PC-9 (cell line): ENCODE results near the gene POU3F3. TPM values are rescaled to one million over a fixed set of nuclear protein-coding genes. Genes with fewer than 3 reads are reported as not detected.

Experiments
- BruUV-seq: library from RNA; stranded (reverse); fragments of 400-500 nt; replicated peaks from 2 replicates; lab custom pipeline; 2021; lab: Mats Ljungman, UMichigan
- CTCF ChIA-PET: fragments of 300-600 bp; sonication (Branson Sonifier 250); formaldehyde crosslinking; loops from one replicate; lab custom pipeline; 2022; ENCODE audit warnings: antibody characterized with exemption; lab: Charles Lee
- POLR2A ChIA-PET: fragments of 300-600 bp; sonication (Branson Sonifier 250); formaldehyde crosslinking; loops from one replicate; lab custom pipeline; 2022; ENCODE audit warnings: antibody characterized with exemption; ENCODE audit not compliant: unreplicated experiment; lab: Charles Lee
- DNase-seq, 2 experiments: peaks; one replicate each; pipeline versions ENCODE4 v3.0.0 to v3.0.0-alpha.2; 2015 to 2022; ENCODE audit warnings: mixed read lengths in 1 of 2
- H2AFZ ChIP-seq: fragments of 200-600 bp; sonication (generic); 2 replicates; pipeline ENCODE4 v1.8.1; 2017; ENCODE audit warnings: antibody characterized with exemption
- H3F3A ChIP-seq: fragments of 200-600 bp; sonication (generic); 2 replicates; pipeline ENCODE4 v1.8.1; 2017; ENCODE audit warnings: antibody characterized with exemption, mild to moderate bottlenecking, low read depth; ENCODE audit not compliant: insufficient read depth
- H3K27ac ChIP-seq: fragments of 200-600 bp; sonication (generic); 2 replicates; pipeline ENCODE4 v1.6.1; 2016; ENCODE audit warnings: mixed run types
- H3K27me3 ChIP-seq: fragments of 200-600 bp; sonication (generic); 2 replicates; pipeline ENCODE4 v1.6.1; 2016; ENCODE audit warnings: low read depth, mixed run types; ENCODE audit not compliant: insufficient read depth
- H3K36me3 ChIP-seq: fragments of 200-600 bp; sonication (generic); 2 replicates; pipeline ENCODE4 v1.6.1; 2016; ENCODE audit warnings: low read depth, mixed run types
- H3K4me1 ChIP-seq: fragments of 200-600 bp; sonication (generic); replicated peaks from 2 replicates; pipeline ENCODE4 v1.6.1; 2016; ENCODE audit warnings: mixed run types; ENCODE audit not compliant: insufficient read depth
- H3K4me2 ChIP-seq: fragments of 200-600 bp; sonication (generic); 2 replicates; pipeline ENCODE4 v1.6.1; 2017; ENCODE audit warnings: mixed run types
- H3K4me3 ChIP-seq: fragments of 200-600 bp; sonication (generic); 2 replicates; pipeline ENCODE4 v1.6.1; 2016; ENCODE audit warnings: mixed run types
- H3K79me2 ChIP-seq: fragments of 200-600 bp; sonication (generic); 2 replicates; pipeline ENCODE4 v1.6.1; 2017; ENCODE audit warnings: low read depth, mixed run types
- H3K9me2 ChIP-seq: fragments of 200-600 bp; sonication (generic); 2 replicates; pipeline ENCODE4 v1.8.1; 2017; ENCODE audit warnings: mild to moderate bottlenecking; ENCODE audit not compliant: insufficient read depth
- H3K9me3 ChIP-seq: fragments of 200-600 bp; sonication (generic); 2 replicates; pipeline ENCODE4 v1.8.1; 2016; ENCODE audit warnings: low read depth; ENCODE audit not compliant: insufficient read depth
- H4K20me1 ChIP-seq: fragments of 200-600 bp; sonication (generic); 2 replicates; pipeline ENCODE4 v1.8.1; 2017; ENCODE audit not compliant: insufficient read depth
- EZH2 ChIP-seq: fragments of 200-600 bp; sonication (generic); IDR thresholded peaks from 2 replicates; pipeline ENCODE4 v1.8.0; 2017; ENCODE audit warnings: antibody characterized with exemption, low read depth
- intact Hi-C: fragments of 100-400 bp; cut with micrococcal nuclease; formaldehyde crosslinking; loops from one replicate; pipeline ENCODE4 v1.10.0; 2022; ENCODE audit not compliant: unreplicated experiment
- total RNA-seq: library from RNA; stranded (reverse); gene quantifications from 2 replicates; pipeline ENCODE4 v1.2.3, GENCODE V29; 2021
- TF ChIP-seq, protein P1 (sequence below): fragments of 200-600 bp; sonication (generic); conservative IDR thresholded peaks from 2 replicates; pipeline ENCODE4 v1.6.1; 2017; ENCODE audit warnings: mixed run types, antibody characterized with exemption, mild to moderate bottlenecking, moderate library complexity

The POU3F3 gene
- total RNA-seq, 1 experiment from 2014 or later, result not detected

DNA sequence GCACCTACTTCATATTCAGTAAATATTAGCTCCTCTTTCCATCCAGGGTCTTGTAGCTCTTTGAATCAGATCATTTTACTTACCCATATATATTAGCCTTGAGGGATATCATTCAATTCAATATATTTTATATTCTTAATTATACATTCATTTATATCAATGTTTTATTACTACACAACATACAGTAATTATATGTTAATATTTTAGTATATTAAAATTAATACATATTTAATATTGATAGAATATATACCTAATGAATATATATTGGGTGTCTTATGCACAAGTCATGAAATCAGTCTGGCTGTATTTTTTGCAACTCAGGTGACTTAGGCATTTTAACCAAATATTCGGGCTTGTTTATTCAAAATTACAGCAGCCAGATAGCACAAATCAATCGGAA is 37.2 kb downstream of the POU3F3 start:
- POLR2A ChIA-PET, result no interaction called here
- H3K9me2 ChIP-seq, result no peaks in the 10 kb centered on the region
- H3K36me3 ChIP-seq, result no peaks in the 10 kb centered on the region
- TF ChIP-seq, protein P1, sequence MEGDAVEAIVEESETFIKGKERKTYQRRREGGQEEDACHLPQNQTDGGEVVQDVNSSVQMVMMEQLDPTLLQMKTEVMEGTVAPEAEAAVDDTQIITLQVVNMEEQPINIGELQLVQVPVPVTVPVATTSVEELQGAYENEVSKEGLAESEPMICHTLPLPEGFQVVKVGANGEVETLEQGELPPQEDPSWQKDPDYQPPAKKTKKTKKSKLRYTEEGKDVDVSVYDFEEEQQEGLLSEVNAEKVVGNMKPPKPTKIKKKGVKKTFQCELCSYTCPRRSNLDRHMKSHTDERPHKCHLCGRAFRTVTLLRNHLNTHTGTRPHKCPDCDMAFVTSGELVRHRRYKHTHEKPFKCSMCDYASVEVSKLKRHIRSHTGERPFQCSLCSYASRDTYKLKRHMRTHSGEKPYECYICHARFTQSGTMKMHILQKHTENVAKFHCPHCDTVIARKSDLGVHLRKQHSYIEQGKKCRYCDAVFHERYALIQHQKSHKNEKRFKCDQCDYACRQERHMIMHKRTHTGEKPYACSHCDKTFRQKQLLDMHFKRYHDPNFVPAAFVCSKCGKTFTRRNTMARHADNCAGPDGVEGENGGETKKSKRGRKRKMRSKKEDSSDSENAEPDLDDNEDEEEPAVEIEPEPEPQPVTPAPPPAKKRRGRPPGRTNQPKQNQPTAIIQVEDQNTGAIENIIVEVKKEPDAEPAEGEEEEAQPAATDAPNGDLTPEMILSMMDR, result no peak
- no peak for TF ChIP-seq EZH2
- no peak overlapping the region for H3K4me3 ChIP-seq
- H3K4me2 ChIP-seq, result no peak overlapping the region
- H3K27ac ChIP-seq, result no peak overlapping the region
- no peak for DNase-seq
- no peaks in the 10 kb centered on the region for H3K9me3 ChIP-seq
- no peaks in the 10 kb centered on the region for H3K79me2 ChIP-seq
- BruUV-seq, result no TSS peak
- no peaks in the 10 kb centered on the region for H4K20me1 ChIP-seq
- no peak overlapping the region for H2AFZ ChIP-seq
- no peaks in the 10 kb centered on the region for H3K4me1 ChIP-seq
- intact Hi-C loops, result no loop called here
- H3F3A ChIP-seq, result no peaks in the 10 kb centered on the region
- peaks cover 88% of the 10 kb centered on the region for H3K27me3 ChIP-seq
- CTCF ChIA-PET, result no interaction called here

DNA sequence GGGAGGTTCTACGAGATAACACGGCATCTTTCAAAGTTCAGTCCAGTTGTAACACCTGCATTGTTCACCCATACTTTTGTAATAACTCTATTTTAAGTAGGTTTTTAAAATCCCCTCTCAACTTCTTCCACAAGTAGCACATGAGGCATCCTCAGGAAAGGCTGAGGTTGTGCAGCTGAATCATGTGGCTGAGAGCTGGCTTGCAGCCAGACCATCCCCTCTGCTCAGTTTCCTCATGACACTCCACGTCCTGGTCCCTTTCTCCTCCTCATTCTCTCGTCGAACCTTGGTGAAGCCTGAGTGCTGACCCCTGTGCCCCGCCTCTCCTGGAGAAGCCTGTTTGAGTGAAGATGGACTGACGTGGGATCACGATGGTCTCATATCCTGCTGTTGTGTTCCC is 42.5 kb downstream of the POU3F3 start:
- ChIA-PET CTCF (no interaction called here), POLR2A (no interaction called here)
- H3K27me3 ChIP-seq, result peaks cover 79% of the 10 kb centered on the region
- no peak overlapping the region for H3K27ac ChIP-seq
- no peak for TF ChIP-seq EZH2
- TF ChIP-seq, protein P1, result no peak
- no peaks in the 10 kb centered on the region for H4K20me1 ChIP-seq
- H2AFZ ChIP-seq, result no peak overlapping the region
- H3K4me2 ChIP-seq, result no peak overlapping the region
- no peaks in the 10 kb centered on the region for H3K9me2 ChIP-seq
- intact Hi-C loops, result no loop called here
- no peak overlapping the region for H3K4me3 ChIP-seq
- no peaks in the 10 kb centered on the region for H3K4me1 ChIP-seq
- no peaks in the 10 kb centered on the region for H3F3A ChIP-seq
- no TSS peak for BruUV-seq
- DNase-seq, result peak in 1 of 2 experiments; percentile 3
- H3K36me3 ChIP-seq, result no peaks in the 10 kb centered on the region
- H3K79me2 ChIP-seq, result no peaks in the 10 kb centered on the region
- H3K9me3 ChIP-seq, result no peaks in the 10 kb centered on the region

DNA sequence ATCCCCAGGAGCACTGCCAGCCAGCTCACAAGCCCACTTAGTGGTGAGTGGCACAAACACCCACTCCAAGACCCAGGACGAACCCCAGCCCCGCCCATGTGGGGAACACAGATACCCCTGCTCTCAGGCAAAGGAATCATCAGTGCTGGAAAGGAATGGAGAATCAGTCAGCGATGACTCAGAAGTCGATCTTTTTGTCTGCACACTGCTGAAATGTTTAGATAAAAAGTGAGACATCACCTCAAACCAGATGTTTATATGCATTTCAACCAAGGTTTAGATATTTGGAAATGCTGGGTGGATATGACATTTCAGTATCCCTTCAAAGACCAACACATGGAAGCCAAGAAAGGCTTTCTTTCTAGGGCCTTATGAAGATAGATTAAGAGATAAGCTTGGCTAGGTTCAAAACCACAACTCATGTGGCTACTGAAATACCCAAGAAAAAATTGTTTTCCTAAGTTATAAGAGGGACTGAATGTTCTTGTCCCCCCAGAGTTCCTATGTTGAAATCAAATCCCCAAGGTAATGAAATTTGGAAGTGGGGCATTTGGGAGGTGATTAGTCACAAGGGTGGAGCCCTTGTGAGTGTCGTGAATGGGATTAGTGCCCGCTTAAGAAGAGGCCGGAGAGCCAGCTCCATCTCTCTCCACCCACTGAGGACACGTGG is 43.7 kb downstream of the POU3F3 start:
- ChIA-PET POLR2A (no interaction called here), CTCF (no interaction called here)
- BruUV-seq, result no TSS peak
- H3K9me3 ChIP-seq, result no peaks in the 10 kb centered on the region
- TF ChIP-seq EZH2, result no peak
- TF ChIP-seq, protein P1, result no peak
- H3K79me2 ChIP-seq, result no peaks in the 10 kb centered on the region
- H3K4me3 ChIP-seq, result no peak overlapping the region
- DNase-seq, result no peak
- no peaks in the 10 kb centered on the region for H3F3A ChIP-seq
- H3K9me2 ChIP-seq, result no peaks in the 10 kb centered on the region
- no peaks in the 10 kb centered on the region for H4K20me1 ChIP-seq
- peaks cover 84% of the 10 kb centered on the region for H3K27me3 ChIP-seq
- no peaks in the 10 kb centered on the region for H3K4me1 ChIP-seq
- H2AFZ ChIP-seq, result no peak overlapping the region
- no peak overlapping the region for H3K27ac ChIP-seq
- no peaks in the 10 kb centered on the region for H3K36me3 ChIP-seq
- no peak overlapping the region for H3K4me2 ChIP-seq
- intact Hi-C loops, result no loop called here
